Neural crest cell (in vitro differentiated cells): ENCODE data around the gene TCERG1. TPM values are rescaled to one million over a fixed set of nuclear protein-coding genes. Genes with fewer than 3 reads are reported as not detected.

ENCODE experiments used
- DNase-seq: peaks from one replicate; pipeline ENCODE4 v3.0.0; 2021; ENCODE audit warnings: low read depth, mixed read lengths, low spot score
- H3K27ac Mint-ChIP-seq: one replicate; pipeline ENCODE4 v1.8.0; 2021; ENCODE audit warnings: mild to moderate bottlenecking, mixed read lengths; ENCODE audit not compliant: unreplicated experiment
- H3K27me3 Mint-ChIP-seq: 2 replicates; pipeline ENCODE4 v1.8.0; 2021; ENCODE audit warnings: low read depth, mild to moderate bottlenecking, mixed read lengths
- H3K36me3 Mint-ChIP-seq: 2 replicates; pipeline ENCODE4 v1.8.0; 2021; ENCODE audit warnings: low read depth, mild to moderate bottlenecking, mixed read lengths
- H3K4me1 Mint-ChIP-seq: 2 replicates; pipeline ENCODE4 v1.8.0; 2021; ENCODE audit warnings: mixed read lengths
- H3K4me3 Mint-ChIP-seq: one replicate; pipeline ENCODE4 v1.8.0; 2021; ENCODE audit warnings: mild to moderate bottlenecking, mixed read lengths
- H3K9me3 Mint-ChIP-seq: 2 replicates; pipeline ENCODE4 v1.8.0; 2021; ENCODE audit warnings: mixed read lengths
- CTCF ChIP-seq: fragments of 200-600 bp; sonication (generic); conservative IDR thresholded peaks from 2 replicates; pipeline ENCODE4 v1.5.0; 2021; ENCODE audit warnings: antibody characterized with exemption, mild to moderate bottlenecking
- total RNA-seq: library from RNA; stranded (reverse); gene quantifications from 2 replicates; pipeline ENCODE4 v1.2.1, GENCODE V29; 2021

The TCERG1 gene
- total RNA-seq, 1 donor from 2014 or later, result 143 TPM

- Mint-ChIP-seq H3K4me1 (no peaks in the 10 kb centered on the region), H3K4me3 (no peak overlapping the region), H3K27me3 (peaks cover 50% of the 10 kb centered on the region), H3K9me3 (peaks cover 2% of the 10 kb centered on the region), H3K36me3 (no peaks in the 10 kb centered on the region), H3K27ac (no peak overlapping the region)
- no peak for TF ChIP-seq CTCF
- DNase-seq, result no peak
Measured at GRCh38 chr5:146426305-146426704, 20.8 kb upstream of the TCERG1 start.

GRCh38 chr5:146426853-146427618 lies 20.1 kb upstream of the TCERG1 start:
- Mint-ChIP-seq H3K36me3 (no peaks in the 10 kb centered on the region), H3K27me3 (peaks cover 52% of the 10 kb centered on the region), H3K4me3 (no peak overlapping the region), H3K27ac (no peak overlapping the region), H3K4me1 (no peaks in the 10 kb centered on the region), H3K9me3 (peaks cover 2% of the 10 kb centered on the region)
- DNase-seq, result no peak
- peak; percentile 83 for TF ChIP-seq CTCF

GRCh38 chr5:146427619-146427997 lies 19.5 kb upstream of the TCERG1 start:
- DNase-seq, result no peak
- no peaks in the 10 kb centered on the region for H3K4me1 Mint-ChIP-seq
- peaks cover 56% of the 10 kb centered on the region for H3K27me3 Mint-ChIP-seq
- H3K27ac Mint-ChIP-seq, result no peak overlapping the region
- H3K36me3 Mint-ChIP-seq, result no peaks in the 10 kb centered on the region
- H3K4me3 Mint-ChIP-seq, result no peak overlapping the region
- TF ChIP-seq CTCF, result no peak
- peaks cover 2% of the 10 kb centered on the region for H3K9me3 Mint-ChIP-seq

- Mint-ChIP-seq H3K27me3 (peaks cover 59% of the 10 kb centered on the region), H3K27ac (no peak overlapping the region), H3K4me3 (no peak overlapping the region), H3K4me1 (no peaks in the 10 kb centered on the region), H3K36me3 (no peaks in the 10 kb centered on the region), H3K9me3 (peaks cover 2% of the 10 kb centered on the region)
- DNase-seq, result no peak
- TF ChIP-seq CTCF, result no peak
Measured at GRCh38 chr5:146428658-146429057, 18.5 kb upstream of the TCERG1 start.

- no peak for DNase-seq
- peaks cover 68% of the 10 kb centered on the region for H3K27me3 Mint-ChIP-seq
- H3K36me3 Mint-ChIP-seq, result no peaks in the 10 kb centered on the region
- no peaks in the 10 kb centered on the region for H3K4me1 Mint-ChIP-seq
- no peak overlapping the region for H3K4me3 Mint-ChIP-seq
- no peaks in the 10 kb centered on the region for H3K9me3 Mint-ChIP-seq
- no peak for TF ChIP-seq CTCF
- H3K27ac Mint-ChIP-seq, result no peak overlapping the region
Measured at GRCh38 chr5:146440353-146440752, 6.8 kb upstream of the TCERG1 start.
